ENCODE results near the gene CTAGE1.

CTAGE1 gene

DNA sequence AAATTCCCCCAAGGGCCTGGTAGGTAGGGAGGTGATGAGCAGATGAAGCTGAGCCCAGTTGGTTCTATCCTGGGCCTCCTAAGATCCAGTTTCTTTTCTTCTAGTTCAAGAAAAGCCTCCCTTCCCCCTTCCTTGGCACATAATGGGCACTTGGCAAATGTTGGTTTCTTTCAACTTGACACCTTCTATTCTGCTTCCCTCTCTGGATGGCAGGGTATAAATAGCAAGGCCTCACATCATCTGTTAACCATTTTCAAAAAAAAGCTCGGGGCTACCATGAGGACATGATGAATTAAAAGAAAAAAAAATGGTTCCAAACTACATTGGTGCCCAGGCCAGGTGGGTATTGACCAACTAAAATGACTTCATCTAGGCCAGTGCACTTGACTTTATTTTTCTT lies 29.9 kb downstream of the CTAGE1 start:
- DNase-seq = no peak

DNA sequence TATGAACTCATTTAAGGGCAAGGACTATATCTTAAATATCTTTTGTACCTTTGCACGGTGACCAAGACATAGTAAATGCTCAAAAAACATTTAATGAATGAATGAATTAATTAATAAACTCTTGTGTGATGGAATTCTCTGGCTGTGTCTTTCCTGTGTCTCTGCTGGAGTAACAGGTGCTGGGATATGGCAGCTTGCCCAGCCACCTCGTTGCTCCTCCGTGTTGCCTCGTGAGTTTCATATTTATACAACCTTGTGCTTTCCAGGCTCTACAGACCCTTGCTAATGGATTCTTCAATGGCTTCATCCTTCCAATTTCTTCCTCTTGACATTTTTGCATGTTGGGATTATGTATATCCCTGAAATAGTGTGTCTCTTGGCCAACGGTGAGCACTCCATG lies 30.4 kb downstream of the CTAGE1 start:
- DNase-seq = no peak

GRCh38 chr18:22385718-22386117 lies 32.0 kb downstream of the CTAGE1 start:
- DNase-seq = no peak

- no peak for DNase-seq
Measured at GRCh38 chr18:22378672-22379282, 38.9 kb downstream of the CTAGE1 start.

GRCh38 chr18:22377769-22378168 lies 39.9 kb downstream of the CTAGE1 start:
- no peak for DNase-seq

DNA sequence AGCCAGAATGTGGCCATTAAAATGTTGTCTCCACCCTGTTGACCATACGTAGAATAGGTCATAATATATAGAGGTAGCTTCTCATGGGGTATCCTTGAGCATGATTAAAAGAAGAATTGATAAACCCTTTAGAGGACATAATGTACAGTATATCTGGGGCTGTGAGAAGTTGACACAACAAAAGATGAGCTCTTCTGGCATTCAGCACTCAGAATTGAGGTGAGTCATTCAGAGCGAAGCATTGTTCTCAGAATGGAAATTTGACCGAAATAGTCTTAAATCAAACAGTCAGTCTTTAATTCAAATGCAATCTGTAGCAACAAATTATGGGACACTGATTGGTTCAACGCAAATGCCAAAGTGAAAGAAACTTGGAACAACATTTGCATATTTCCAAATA lies 47.3 kb downstream of the CTAGE1 start:
- DNase-seq = no peak

DNA sequence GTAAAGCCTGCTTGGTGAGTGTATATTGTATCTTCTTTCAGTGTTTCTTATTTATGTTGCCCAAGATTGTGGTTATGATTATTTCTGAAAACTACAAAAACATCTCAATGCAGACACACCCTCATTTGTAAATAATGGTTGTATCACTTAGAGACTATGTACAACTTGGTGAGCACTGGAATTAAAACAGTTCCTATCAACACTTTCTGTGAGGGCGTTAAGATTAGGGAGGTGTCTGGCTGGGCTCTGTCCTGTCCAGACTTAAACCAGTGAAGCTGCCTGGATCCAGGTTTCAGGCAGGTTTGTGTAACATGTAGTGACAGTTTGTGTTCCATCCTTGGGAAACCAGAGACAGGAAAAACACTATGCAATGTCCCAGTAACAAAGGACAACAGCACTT lies 49.7 kb downstream of the CTAGE1 start:
- DNase-seq = no peak

DNA sequence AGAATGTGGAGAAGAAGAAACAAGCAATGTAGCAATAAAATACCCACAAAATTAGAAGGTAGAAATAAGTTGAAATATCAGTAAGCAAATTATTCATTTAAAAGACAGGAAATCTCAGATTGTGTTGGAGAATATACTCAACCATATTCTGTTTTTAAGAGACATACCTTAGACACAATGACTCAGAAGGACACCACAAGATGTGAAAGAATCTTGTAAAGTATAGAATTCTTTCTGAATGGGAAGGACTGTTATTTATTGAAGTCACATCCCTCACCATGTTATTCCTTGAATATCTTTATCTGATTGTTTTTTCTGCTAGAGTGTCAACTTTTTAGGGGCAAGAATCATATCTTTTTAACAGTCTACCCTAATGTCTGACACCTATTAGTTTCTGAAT lies 50.4 kb downstream of the CTAGE1 start:
- no peak for DNase-seq

- DNase-seq = no peak
Measured at GRCh38 chr18:22363867-22364463, 53.8 kb downstream of the CTAGE1 start.
